ENCODE data around the gene RAP1GAP2.

The RAP1GAP2 gene

GRCh38 chr17:2962729-2963128 is 166.5 kb downstream of the RAP1GAP2 start:
- in situ Hi-C loops (cut with HindIII; ENCODE audit: low sequenced_read_pairs): no loop called here

GRCh38 chr17:2963332-2964027 is 167.2 kb downstream of the RAP1GAP2 start:
- in situ Hi-C loops (cut with HindIII; ENCODE audit: low sequenced_read_pairs): no loop called here

GRCh38 chr17:2964028-2964356 is 167.8 kb downstream of the RAP1GAP2 start:
- in situ Hi-C loops (cut with HindIII; ENCODE audit: low sequenced_read_pairs): no loop called here

GRCh38 chr17:2964370-2964769 is 168.1 kb downstream of the RAP1GAP2 start:
- in situ Hi-C loops (cut with HindIII; ENCODE audit: low sequenced_read_pairs): no loop called here

- in situ Hi-C loops (cut with HindIII; ENCODE audit: low sequenced_read_pairs): no loop called here
Measured at GRCh38 chr17:2964831-2965230, 168.6 kb downstream of the RAP1GAP2 start.

- in situ Hi-C loops (cut with HindIII; ENCODE audit: low sequenced_read_pairs): no loop called here
Measured at GRCh38 chr17:2965621-2966595, 169.7 kb downstream of the RAP1GAP2 start.

- in situ Hi-C loops (cut with HindIII; ENCODE audit: low sequenced_read_pairs): no loop called here
Measured at GRCh38 chr17:2967515-2967914, 171.3 kb downstream of the RAP1GAP2 start.

GRCh38 chr17:2971851-2972250 is 175.6 kb downstream of the RAP1GAP2 start:
- in situ Hi-C loops (cut with HindIII; ENCODE audit: low sequenced_read_pairs): no loop called here

GRCh38 chr17:2972749-2973148 is 176.5 kb downstream of the RAP1GAP2 start:
- in situ Hi-C loops (cut with HindIII; ENCODE audit: low sequenced_read_pairs): no loop called here

GRCh38 chr17:2974347-2974746 is 178.1 kb downstream of the RAP1GAP2 start:
- in situ Hi-C loops (cut with HindIII; ENCODE audit: low sequenced_read_pairs): no loop called here

GRCh38 chr17:2975469-2975958 is 179.3 kb downstream of the RAP1GAP2 start:
- in situ Hi-C loops (cut with HindIII; ENCODE audit: low sequenced_read_pairs): no loop called here

- in situ Hi-C loops (cut with HindIII; ENCODE audit: low sequenced_read_pairs): no loop called here
Measured at GRCh38 chr17:2977157-2977556, 180.9 kb downstream of the RAP1GAP2 start.

GRCh38 chr17:2978116-2978515 is 181.9 kb downstream of the RAP1GAP2 start:
- in situ Hi-C loops (cut with HindIII; ENCODE audit: low sequenced_read_pairs): no loop called here

- in situ Hi-C loops (cut with HindIII; ENCODE audit: low sequenced_read_pairs): no loop called here
Measured at GRCh38 chr17:2978991-2979390, 182.8 kb downstream of the RAP1GAP2 start.

GRCh38 chr17:2980211-2980903 is 184.1 kb downstream of the RAP1GAP2 start:
- in situ Hi-C loops (cut with HindIII; ENCODE audit: low sequenced_read_pairs): no loop called here

- in situ Hi-C loops (cut with HindIII; ENCODE audit: low sequenced_read_pairs): no loop called here
Measured at GRCh38 chr17:2980904-2981246, 184.6 kb downstream of the RAP1GAP2 start.

- in situ Hi-C loops (cut with HindIII; ENCODE audit: low sequenced_read_pairs): no loop called here
Measured at GRCh38 chr17:2981325-2981724, 185.1 kb downstream of the RAP1GAP2 start.

- in situ Hi-C loops (cut with HindIII; ENCODE audit: low sequenced_read_pairs): no loop called here
Measured at GRCh38 chr17:2982854-2983253, 186.6 kb downstream of the RAP1GAP2 start.

GRCh38 chr17:2983255-2983654 is 187.0 kb downstream of the RAP1GAP2 start:
- in situ Hi-C loops (cut with HindIII; ENCODE audit: low sequenced_read_pairs): no loop called here

- in situ Hi-C loops (cut with HindIII; ENCODE audit: low sequenced_read_pairs): no loop called here
Measured at GRCh38 chr17:2985318-2985717, 189.1 kb downstream of the RAP1GAP2 start.

GRCh38 chr17:2986925-2987324 is 190.7 kb downstream of the RAP1GAP2 start:
- in situ Hi-C loops (cut with HindIII; ENCODE audit: low sequenced_read_pairs): no loop called here
